Measurements from ENCODE around the gene NR2F1. TPM values are rescaled to one million over a fixed set of nuclear protein-coding genes. Genes with fewer than 3 reads are reported as not detected.

The NR2F1 gene
- total RNA-seq, 1 donor from 2014 or later, result 0.47 TPM

- DNase-seq, result no peak
- Histone ChIP-seq H3K9me3 (replicated peaks) (no peaks in the 10 kb centered on the region), H3K4me1 (peaks cover 27% of the 10 kb centered on the region), H3K27ac (replicated peaks) (no peak overlapping the region), H3K27me3 (ENCODE audit: low read depth) (peaks cover 100% of the 10 kb centered on the region), H3K4me3 (no peak overlapping the region), H3K36me3 (no peaks in the 10 kb centered on the region)
- intact Hi-C loops (cut with micrococcal nuclease), result loop anchor here (10.0 kb wide), 1 partner anchor 204 kb away; no protein-coding TSS in a partner anchor
- TF ChIP-seq CTCF (IDR thresholded peaks at IDR 0.05; ENCODE audit: borderline replicate concordance), result no peak
Observed at GRCh38 chr5:93600409-93601070, 17.5 kb downstream of the NR2F1 start.

GRCh38 chr5:93601071-93601801 lies 18.2 kb downstream of the NR2F1 start:
- H3K9me3 ChIP-seq (replicated peaks), result no peaks in the 10 kb centered on the region
- intact Hi-C loops (cut with micrococcal nuclease), result loop anchor here (10.0 kb wide), 1 partner anchor 204 kb away; no protein-coding TSS in a partner anchor
- H3K27me3 ChIP-seq (ENCODE audit: low read depth), result peaks cover 100% of the 10 kb centered on the region
- H3K36me3 ChIP-seq, result no peaks in the 10 kb centered on the region
- peaks cover 24% of the 10 kb centered on the region for H3K4me1 ChIP-seq
- no peak overlapping the region for H3K4me3 ChIP-seq
- no peak for DNase-seq
- no peak for TF ChIP-seq CTCF (IDR thresholded peaks at IDR 0.05; ENCODE audit: borderline replicate concordance)
- H3K27ac ChIP-seq (replicated peaks), result no peak overlapping the region

- Histone ChIP-seq H3K36me3 (no peaks in the 10 kb centered on the region), H3K4me1 (peaks cover 18% of the 10 kb centered on the region), H3K27ac (replicated peaks) (no peak overlapping the region), H3K27me3 (ENCODE audit: low read depth) (peaks cover 100% of the 10 kb centered on the region), H3K4me3 (no peak overlapping the region), H3K9me3 (replicated peaks) (no peaks in the 10 kb centered on the region)
- no peak for TF ChIP-seq CTCF (IDR thresholded peaks at IDR 0.05; ENCODE audit: borderline replicate concordance)
- intact Hi-C loops (cut with micrococcal nuclease), result loop anchor here (10.0 kb wide), 1 partner anchor 203 kb away; no protein-coding TSS in a partner anchor
- DNase-seq, result no peak
Observed at GRCh38 chr5:93601802-93602155, 18.8 kb downstream of the NR2F1 start.

- no peak for DNase-seq
- Histone ChIP-seq H3K27ac (replicated peaks) (no peak overlapping the region), H3K4me3 (no peak overlapping the region), H3K27me3 (ENCODE audit: low read depth) (peaks cover 100% of the 10 kb centered on the region), H3K36me3 (no peaks in the 10 kb centered on the region), H3K9me3 (replicated peaks) (no peaks in the 10 kb centered on the region), H3K4me1 (peaks cover 17% of the 10 kb centered on the region)
- no peak for TF ChIP-seq CTCF (IDR thresholded peaks at IDR 0.05; ENCODE audit: borderline replicate concordance)
- intact Hi-C loops (cut with micrococcal nuclease), result loop anchor here (10.0 kb wide), 1 partner anchor 202 kb away; no protein-coding TSS in a partner anchor
Observed at GRCh38 chr5:93602241-93603077, 19.4 kb downstream of the NR2F1 start.

- no peak for DNase-seq
- Histone ChIP-seq H3K9me3 (replicated peaks) (no peaks in the 10 kb centered on the region), H3K36me3 (no peaks in the 10 kb centered on the region), H3K27ac (replicated peaks) (no peak overlapping the region), H3K4me1 (peaks cover 24% of the 10 kb centered on the region), H3K4me3 (no peak overlapping the region), H3K27me3 (ENCODE audit: low read depth) (peaks cover 100% of the 10 kb centered on the region)
- intact Hi-C loops (cut with micrococcal nuclease), result loop anchor here (10.0 kb wide), 1 partner anchor 202 kb away; no protein-coding TSS in a partner anchor
- no peak for TF ChIP-seq CTCF (IDR thresholded peaks at IDR 0.05; ENCODE audit: borderline replicate concordance)
Observed at GRCh38 chr5:93603078-93603792, 20.2 kb downstream of the NR2F1 start.
